Measurements from ENCODE around the gene SLC16A12.
"Not testable (repeated sequence)": the region's sequence is repeated elsewhere in the genome, so short reads cannot be mapped to it uniquely, and the experiment has no call there.

Gene SLC16A12

DNA sequence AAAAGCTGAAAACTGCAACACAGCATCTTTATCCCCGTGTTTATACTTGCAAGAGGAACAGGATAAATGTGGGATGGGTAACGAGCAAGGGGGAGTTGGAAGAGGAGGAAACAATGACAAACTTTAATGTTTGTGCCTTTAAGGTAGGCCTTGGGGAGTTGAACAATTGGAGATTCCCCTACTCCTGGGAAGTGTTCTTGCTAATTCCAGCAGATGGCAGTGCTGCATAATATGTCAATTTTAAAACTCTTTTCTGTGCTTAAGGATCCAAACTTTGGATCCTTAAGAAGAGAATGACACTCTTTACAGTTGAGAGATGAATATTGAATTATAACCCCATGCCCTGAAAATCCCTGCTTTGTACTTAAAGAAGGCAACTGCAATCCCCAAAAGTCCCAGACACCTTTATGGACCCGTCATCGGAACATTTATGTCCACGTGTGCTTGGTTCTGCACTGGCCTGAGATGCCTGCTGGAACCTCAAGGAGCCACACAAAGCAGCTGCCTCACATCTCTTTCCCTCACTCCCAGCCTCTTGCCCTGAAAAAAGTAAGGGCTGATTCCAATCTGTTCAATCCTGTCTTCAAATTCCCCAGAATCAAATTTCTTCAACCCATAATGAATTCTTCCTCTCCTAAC, 109.0 kb downstream of the SLC16A12 start:
- peak in 1 of 3 donors; percentile 11 for DNase-seq (ENCODE audit: low read depth in 2 of 3, low spot score in 1 of 3)

DNA sequence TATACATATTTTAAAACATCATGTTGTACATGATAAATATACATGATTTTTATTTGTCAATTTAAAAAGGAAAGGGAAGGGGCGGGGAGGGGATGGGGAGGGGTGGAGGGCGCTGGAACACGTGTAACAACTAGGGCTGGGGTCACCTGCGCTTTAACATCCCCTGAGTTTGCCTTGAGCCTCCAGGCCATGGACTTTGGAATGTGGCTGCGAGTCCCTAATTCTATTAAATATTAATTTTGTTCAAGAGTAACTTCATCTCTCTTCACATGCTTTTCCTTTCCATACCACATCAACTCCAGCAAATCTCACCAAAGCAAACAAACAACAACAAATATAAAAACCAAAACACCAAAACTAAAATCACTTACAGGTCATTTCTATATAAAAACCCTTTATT, 110.4 kb downstream of the SLC16A12 start:
- no peak for DNase-seq (ENCODE audit: low read depth in 2 of 3, low spot score in 1 of 3)

DNA sequence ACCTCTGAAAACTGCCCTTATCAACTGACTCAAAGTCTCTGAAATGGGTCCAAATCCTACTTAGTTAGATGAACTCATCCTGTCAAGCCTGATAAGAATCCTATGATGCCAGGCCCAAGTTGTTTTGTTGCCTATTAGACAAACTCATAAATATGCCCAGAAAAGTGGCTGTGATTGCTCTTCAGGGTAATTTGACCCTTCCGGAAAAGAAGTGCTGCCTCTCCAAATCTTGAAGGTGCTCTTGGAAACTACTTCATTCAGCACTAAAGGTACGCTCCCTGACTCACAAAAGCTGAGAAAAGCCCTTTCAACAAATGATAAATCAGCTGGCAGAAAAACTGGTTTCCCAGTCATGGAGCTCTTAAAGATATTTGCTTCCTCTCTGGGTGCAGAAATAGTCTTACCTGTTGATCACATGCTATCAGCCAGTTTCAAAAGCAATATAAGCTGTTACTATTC, 114.3 kb downstream of the SLC16A12 start:
- no peak for DNase-seq (ENCODE audit: low read depth in 2 of 3, low spot score in 1 of 3)

DNA sequence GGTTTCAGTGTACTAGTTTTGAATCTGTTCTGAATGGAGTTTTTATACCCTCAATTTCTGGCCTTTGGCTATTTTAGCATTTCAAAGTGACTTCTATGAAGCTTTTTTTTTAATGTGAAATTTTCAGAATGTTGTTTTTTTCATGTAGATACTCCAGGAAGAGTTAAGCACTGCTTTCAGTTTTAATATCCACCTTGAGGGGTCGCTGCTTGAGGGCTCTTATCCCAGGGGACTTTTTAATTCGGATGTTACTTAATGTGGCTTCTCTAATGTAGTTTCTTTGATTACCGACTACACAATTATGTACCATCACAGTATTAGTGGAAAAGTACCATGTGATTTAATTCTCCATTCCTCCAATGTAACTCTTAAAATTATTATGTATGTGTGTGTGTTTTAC, 115.8 kb downstream of the SLC16A12 start:
- DNase-seq (ENCODE audit: low read depth in 2 of 3, low spot score in 1 of 3): no peak

DNA sequence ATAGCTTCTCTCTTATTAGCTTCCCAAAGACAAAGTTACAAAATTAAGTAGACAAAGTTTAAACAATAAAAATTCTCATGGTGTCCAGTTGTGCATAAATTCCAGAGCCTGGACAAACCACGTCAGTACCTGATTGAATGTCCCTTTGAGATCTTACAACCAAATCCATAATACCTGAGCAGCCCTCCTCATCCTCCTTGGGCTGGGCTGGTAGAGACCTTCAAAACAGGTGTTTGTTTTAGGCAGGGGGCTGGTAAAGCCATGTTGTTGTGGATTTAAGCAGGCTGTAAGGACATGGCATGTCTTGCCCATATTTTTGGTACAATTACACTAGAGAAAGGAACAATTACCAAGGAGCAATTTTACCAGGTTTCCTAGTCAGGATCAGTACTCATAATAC, 118.9 kb downstream of the SLC16A12 start:
- no peak for DNase-seq (ENCODE audit: low read depth in 2 of 3, low spot score in 1 of 3)

DNA sequence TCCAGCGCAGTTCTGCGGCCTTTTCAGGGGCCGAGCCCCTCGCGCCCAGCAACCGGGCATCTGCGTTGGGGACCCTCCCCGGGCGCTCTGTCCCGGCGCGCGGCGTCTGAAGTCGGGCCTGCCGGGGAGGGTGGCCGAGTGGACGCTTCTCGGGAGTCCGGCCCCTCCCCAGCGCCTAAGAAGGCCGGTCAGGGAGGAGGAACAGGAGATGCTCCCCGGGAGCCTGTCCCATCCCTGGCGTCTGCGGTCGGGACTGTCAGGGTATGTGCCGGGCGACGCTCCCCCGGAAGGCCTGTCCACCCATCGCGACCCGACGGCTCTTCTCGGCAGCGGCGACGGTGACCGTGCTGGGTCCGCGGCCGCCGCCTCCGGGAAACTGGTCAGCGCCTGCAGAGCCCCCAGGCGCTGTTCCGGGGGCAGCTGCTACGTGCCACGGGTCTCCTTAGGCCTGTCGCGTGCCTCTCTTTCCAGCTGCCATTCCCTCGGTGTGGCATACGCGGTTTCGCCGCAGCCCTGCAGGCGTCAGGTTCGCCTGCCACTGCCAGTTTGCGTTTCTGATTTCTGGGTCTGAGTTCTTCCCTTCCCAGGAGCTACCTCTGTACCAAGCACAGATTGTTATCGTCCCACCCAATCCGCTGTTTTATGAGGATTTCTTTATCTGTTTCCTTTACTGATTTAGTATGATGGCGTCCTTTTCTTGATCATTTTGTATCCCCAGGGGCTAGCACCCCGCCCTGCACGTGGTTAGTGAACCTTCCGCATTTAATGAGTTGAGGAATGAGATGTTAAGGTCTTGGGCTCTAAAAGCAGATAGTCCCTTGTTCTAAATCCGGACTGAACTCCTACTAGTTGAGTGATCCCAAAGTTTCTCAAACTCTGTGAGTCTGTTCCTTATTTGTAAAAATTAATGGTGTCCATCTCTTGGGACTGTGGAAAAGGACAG, 120.2 kb downstream of the SLC16A12 start:
- peak in 1 of 3 donors; percentile 26 for DNase-seq (ENCODE audit: low read depth in 2 of 3, low spot score in 1 of 3)

DNA sequence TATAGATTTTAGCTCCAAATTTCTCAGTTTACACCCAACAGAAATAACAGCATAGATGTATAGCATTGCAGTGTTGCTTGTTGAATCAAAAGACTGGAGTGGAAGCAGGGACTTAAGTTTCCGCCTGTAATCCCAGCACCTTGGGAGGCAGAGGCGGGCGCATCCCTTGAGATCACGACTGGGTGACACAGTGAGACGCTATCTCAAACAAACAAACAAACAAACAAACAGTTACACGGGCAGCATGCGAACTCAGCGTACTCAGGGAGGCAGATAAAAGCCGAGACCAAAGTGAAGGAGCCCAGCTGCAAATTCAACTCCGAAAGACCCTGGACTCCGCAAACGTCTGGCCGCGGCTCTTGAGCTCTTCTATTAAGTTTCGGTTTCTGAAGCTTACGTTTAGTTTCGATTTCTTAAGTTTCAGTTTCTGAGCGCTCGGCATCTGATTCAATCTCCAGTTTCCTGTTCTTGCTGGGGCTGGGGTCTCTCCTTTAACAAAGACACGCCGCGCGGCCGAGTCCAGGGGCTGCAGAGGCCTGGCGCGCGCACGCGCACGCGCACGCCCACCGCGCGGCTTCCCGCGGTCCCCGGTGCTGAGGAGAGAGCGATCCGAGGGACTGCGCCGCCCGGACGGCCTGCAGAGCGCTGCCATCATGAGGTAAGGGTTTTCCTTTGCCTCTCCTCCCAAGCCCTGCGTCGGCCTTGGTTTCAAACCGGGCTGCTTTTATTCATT, 121.1 kb downstream of the SLC16A12 start, which contains the start of gene IFIT5:
IFIT5 (plus strand) TSS at position 423 of the 733 bp plus-strand sequence; CDS start at position 654, 231 bp downstream.
- peak; percentile 34 to 41 (median 39) for DNase-seq (ENCODE audit: low read depth in 2 of 3, low spot score in 1 of 3)

DNA sequence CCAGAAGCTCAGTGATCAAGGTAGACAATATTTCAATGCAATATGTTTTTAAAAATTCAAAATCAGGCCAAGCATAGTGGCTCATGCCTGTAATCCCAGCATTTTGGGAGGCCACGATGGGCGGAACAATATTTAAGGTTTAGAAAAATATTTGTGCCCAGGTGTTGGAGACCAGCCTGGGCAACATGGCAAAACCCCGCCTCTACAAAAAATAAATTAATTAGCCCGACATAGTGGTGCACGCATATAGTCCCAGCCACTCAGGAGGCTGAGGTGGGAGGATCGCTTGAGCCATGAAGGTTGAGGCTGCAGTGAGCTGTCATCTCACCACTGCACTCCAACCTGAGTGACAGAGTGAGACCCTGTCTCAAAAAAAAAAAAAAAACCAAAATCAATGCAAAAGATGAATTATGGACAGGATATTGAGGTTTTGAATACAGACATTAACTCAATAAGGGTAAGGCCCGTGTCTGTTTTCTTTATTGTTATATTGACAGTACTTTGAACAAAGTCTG, 121.9 kb downstream of the SLC16A12 start:
- DNase-seq (ENCODE audit: low read depth in 2 of 3, low spot score in 1 of 3): no peak

DNA sequence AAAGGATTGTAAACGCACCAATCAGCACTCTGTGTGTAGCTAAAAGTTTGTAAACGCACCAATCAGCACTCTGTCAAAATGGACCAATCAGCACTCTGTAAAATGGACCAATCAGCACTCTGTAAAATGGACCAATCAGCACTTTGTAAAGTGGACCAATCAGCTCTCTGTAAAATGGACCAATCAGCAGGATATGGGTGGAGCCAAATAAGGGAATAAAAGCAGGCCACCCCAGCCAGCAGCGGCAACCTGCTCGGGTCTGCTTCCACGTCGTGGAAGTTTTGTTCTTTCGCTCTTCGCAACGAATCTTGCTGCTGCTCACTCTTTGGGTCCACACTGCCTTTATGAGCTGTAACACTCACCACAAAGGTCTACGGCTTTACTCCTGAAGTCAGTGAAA, 123.1 kb downstream of the SLC16A12 start:
- DNase-seq (ENCODE audit: low read depth in 2 of 3, low spot score in 1 of 3): peak in 1 of 3 donors; percentile 26

DNA sequence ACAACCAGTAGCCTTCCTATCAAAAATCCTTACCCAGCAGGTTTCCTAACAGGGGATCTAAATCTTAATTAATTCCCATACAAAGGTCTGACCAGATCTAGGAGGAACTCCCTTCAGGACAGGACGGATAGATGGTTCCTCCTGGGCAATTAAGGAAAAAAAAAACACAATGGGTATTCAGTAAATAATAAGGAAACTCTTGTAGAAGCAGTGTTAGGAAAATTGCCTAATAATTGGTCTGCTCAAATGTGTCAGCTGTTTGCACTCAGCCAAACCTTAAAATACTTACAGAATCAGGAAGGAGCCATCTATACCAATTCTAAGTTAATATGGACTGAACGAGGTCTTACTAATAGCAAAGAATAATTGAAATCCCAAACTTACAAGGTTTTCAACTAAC, 124.3 kb downstream of the SLC16A12 start:
- DNase-seq (ENCODE audit: low read depth in 2 of 3, low spot score in 1 of 3): not testable (repeated sequence)

DNA sequence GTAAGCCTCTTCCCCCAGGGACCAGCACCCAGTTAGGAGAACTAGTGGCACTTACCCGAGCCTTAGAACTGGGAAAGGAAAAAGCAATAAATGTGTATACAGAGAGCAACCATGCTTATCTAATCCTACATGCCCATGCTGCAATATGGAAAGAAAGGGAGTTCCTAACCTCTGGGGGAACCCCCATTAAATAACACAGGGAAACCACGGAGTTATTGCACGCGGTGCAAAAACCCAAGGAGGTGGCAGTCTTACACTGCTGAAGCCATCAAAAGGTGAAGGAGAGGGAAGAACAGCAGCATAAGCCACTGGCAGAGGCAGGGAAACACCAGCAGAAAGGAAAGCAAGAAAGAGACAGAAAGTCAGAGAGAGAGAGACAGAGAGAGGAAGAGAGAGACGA, 124.8 kb downstream of the SLC16A12 start:
- DNase-seq (ENCODE audit: low read depth in 2 of 3, low spot score in 1 of 3): not testable (repeated sequence)

DNA sequence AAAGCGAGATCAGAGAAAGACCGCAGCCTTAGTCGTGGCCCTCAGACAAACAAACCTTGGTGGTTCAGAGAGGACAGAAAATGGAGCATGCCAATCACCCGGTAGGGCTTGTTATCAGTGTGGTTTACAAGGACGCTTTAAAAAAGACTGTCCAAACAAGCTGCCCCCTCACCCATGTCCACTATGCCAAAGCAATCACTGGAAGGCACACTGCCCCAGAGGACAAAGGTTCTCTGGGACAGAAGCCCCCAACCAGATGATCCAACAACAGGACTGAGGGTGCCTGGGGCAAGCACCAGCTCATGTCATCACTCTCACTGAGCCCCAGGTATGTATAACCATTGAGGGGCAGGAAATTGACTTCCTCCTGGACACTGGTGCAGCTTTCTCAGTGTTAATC, 126.1 kb downstream of the SLC16A12 start:
- not testable (repeated sequence) for DNase-seq (ENCODE audit: low read depth in 2 of 3, low spot score in 1 of 3)

DNA sequence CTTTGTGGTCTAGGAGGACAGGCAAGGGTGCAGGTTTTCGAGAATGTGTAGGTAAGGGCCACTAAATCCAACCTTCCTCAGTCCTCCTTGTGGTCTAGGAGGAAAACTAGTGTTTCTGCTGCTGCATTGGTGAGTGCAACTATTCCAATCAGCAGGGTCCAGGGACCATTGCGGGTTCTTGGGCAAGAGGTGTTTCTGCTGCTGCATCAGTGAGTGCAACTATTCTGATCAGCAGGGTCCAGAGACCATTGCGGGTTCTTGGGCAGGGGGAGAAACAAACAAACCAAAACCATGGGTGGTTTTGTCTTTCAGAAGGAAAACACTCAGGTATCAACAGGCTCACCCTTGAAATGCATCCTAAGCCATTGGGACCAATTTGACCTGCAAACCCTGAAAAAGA, 127.6 kb downstream of the SLC16A12 start:
- not testable (repeated sequence) for DNase-seq (ENCODE audit: low read depth in 2 of 3, low spot score in 1 of 3)

DNA sequence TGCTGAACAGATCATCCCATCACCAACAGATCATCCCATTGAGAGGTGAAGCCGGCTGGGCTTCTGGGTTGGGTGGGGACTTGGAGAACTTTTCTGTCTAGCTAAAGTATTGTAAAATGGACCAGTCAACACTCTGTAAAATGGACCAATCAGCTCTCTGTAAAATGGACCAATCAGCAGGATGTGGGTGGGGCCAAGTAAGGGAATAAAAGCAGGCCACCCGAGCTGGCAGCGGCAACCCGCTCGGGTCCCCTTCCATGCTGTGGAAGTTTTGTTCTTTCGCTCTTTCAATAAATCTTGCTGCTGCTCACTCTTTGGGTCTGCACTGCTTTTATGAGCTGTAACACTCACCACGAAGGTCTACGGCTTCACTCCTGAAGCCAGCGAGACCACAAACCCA, 129.2 kb downstream of the SLC16A12 start:
- not testable (repeated sequence) for DNase-seq (ENCODE audit: low read depth in 2 of 3, low spot score in 1 of 3)

DNA sequence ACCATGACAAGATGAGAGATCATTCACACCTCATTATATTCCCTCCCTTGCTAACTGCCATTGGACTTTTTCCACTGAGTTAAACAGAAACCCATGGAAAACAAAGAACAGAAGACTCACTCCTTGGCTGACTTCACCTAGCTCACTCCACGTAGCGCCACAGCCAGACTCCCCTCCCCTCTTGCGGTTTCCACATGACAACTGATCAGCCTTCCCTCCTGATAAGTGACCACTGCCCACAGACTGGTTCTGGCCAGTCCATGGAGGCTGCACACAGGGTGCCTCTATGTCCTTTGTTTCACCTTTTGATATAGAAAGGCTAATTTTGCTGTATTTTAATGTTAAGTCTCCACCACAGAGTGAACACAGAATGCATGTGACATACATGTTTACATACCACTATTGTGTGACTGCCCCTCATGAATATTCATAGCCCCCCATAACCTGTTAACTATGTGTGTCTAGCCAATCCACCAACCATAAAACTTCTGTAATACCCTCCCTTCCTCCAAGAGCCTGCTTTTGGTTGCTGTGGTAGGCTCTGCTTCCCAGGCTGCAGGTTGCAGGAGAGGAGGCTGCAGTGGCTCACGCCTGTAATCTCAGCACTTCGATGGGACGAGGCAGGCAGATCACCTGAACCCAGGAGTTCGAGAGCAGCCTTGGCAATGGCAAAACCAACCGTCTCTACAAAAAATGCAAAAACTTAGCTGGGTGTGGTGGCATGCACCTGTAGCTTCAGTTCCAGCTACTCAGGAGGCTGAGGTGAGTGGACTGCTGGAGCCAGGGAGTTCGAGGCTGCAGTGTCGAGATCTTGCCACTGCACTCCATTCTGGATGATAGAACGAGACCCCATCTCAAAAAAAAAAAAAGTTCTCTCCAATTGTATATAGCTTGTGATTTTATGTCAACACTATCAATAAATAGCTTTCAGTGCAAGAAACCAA, 131.0 kb downstream of the SLC16A12 start:
- no peak for DNase-seq (ENCODE audit: low read depth in 2 of 3, low spot score in 1 of 3)

DNA sequence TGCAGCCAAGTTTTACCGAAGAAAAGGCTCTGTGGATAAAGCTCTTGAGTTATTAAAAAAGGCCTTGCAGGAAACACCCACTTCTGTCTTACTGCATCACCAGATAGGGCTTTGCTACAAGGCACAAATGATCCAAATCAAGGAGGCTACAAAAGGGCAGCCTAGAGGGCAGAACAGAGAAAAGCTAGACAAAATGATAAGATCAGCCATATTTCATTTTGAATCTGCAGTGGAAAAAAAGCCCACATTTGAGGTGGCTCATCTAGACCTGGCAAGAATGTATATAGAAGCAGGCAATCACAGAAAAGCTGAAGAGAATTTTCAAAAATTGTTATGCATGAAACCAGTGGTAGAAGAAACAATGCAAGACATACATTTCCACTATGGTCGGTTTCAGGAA, 132.4 kb downstream of the SLC16A12 start:
- no peak for DNase-seq (ENCODE audit: low read depth in 2 of 3, low spot score in 1 of 3)

DNA sequence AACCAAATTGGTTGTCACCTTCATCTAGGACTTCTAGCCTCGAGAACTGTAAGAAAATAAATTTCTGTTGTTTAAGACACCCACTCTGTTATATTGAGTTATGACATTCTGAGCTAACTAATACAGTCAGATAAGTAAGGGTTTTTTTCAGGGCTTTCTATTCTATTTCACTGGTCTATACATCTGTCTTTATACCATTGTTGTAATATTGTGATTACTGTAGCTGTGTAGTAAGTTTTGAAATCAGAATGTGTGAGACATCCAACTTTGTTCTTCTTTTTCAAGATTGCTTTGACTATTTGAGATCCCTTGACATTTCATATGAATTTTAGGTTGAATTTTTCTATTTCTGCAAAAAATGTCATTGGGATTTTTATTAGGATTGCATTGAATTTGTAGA, 135.4 kb downstream of the SLC16A12 start:
- DNase-seq (ENCODE audit: low read depth in 2 of 3, low spot score in 1 of 3): no peak

DNA sequence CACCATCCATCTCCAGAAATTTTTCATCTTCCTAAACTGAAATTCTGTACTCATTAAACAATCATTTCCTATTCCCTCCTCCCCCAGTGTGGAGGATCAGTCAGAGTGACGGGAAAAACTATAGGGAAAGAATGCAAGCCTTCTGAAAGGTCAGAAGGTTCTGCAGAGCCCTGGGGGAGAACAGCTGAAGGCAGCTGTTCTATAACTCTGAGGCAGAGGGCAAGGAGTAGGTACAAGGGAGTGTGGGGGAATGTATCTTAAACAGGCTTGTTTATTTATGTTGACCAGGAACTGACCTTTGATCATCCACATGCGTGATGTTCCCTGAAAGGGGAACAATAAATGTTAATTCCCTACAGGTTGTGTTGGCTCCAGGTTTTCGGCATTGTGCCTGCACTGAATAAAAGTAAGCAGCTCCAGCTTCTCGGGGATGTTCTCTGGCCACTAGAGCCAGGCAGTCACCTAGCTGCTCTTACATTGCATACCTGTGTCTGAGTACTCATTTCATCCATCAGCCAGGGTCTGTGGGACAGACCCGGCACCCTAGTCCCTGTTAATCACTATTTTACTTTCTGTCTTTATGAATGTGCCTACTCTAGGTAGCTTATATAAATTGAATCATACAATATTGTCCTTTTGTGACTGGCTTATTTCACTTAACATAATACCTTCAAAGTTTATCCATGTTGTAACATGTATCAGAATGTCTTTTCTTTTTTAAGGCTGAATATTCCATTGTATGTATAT, 137.2 kb downstream of the SLC16A12 start:
- no peak for DNase-seq (ENCODE audit: low read depth in 2 of 3, low spot score in 1 of 3)

DNA sequence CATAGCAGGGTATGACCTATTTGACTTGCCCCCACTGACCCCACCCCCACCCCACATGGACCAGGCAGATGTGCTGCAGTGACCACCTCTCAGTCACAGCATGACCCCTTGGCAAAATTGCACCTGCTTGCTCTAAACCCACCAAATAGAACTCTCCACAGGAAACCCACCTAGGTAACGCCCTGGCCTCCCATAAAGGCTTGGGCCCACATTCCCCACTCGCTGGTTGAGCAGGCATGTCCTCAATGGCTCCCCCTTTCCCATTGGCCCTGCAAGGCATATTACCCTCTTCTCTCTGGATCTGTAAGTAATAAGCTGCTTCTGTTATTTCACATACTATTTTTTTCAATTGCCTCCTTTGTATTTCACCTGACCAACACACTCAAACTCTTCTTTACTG, 140.3 kb downstream of the SLC16A12 start:
- DNase-seq (ENCODE audit: low read depth in 2 of 3, low spot score in 1 of 3): no peak

Data from stimulated activated CD4-positive, alpha-beta T cell treated with anti-CD3 and anti-CD28 coated beads, Interleukin-12 subunit alpha, Interleukin-12 subunit beta, amount 100 ng/mL, for 48 hours (primary cell).